GM12891 (cell line): ENCODE data around the gene TMEM89.

ENCODE experiments used
- DNase-seq: peaks from one replicate; pipeline ENCODE4 v3.0.0; 2011; ENCODE audit warnings: low spot score; ENCODE audit not compliant: insufficient read length
- FAIRE-seq: peaks from 2 replicates; lab custom pipeline; 2011; peaks lifted over from hg19 to GRCh38; lab: Jason Lieb, UNC
- PAX5 ChIP-seq: IDR thresholded peaks from 2 replicates; pipeline ENCODE4 v1.6.1; 2011; ENCODE audit warnings: low read length, moderate library complexity, mild to moderate bottlenecking; ENCODE audit not compliant: insufficient read depth, severe bottlenecking
- POLR2A ChIP-seq: IDR thresholded peaks from 2 replicates; pipeline ENCODE4 v1.6.1; 2011; ENCODE audit warnings: low read depth, low read length, control low read depth
- POLR2AphosphoS5 ChIP-seq: IDR thresholded peaks from 2 replicates; pipeline ENCODE4 v1.6.1; 2011; ENCODE audit warnings: low read depth, low read length, control low read depth
- POU2F2 ChIP-seq: IDR thresholded peaks from 2 replicates; pipeline ENCODE4 v1.6.1; 2011; ENCODE audit warnings: low read depth, mild to moderate bottlenecking, control low read depth, low read length, moderate library complexity
- SPI1 ChIP-seq: IDR thresholded peaks from 2 replicates; pipeline ENCODE4 v1.6.1; 2011; ENCODE audit warnings: low read depth, low read length, control low read depth
- TAF1 ChIP-seq: IDR thresholded peaks from 2 replicates; pipeline ENCODE4 v1.6.1; 2011; ENCODE audit warnings: low read depth, low read length, control low read depth

The TMEM89 gene

GRCh38 chr3:48576647-48577046 lies 44.9 kb downstream of the TMEM89 start:
- DNase-seq (no peak), FAIRE-seq (no peak)
- TF ChIP-seq POLR2AphosphoS5 (no peak), TAF1 (no peak), POU2F2 (no peak), SPI1 (no peak), PAX5 (no peak), POLR2A (no peak)

GRCh38 chr3:48575366-48575765 lies 46.2 kb downstream of the TMEM89 start:
- no peak for FAIRE-seq
- TF ChIP-seq SPI1 (no peak), POLR2AphosphoS5 (no peak), TAF1 (no peak), POU2F2 (no peak), POLR2A (no peak), PAX5 (no peak)
- no peak for DNase-seq

- DNase-seq (no peak), FAIRE-seq (no peak)
- no peak for TF ChIP-seq SPI1
- TF ChIP-seq POLR2AphosphoS5: no peak
- TF ChIP-seq POLR2A: no peak
- no peak for TF ChIP-seq POU2F2
- no peak for TF ChIP-seq TAF1
- no peak for TF ChIP-seq PAX5
Observed at GRCh38 chr3:48573973-48574585, 47.5 kb downstream of the TMEM89 start.

- DNase-seq (no peak), FAIRE-seq (no peak)
- TF ChIP-seq TAF1: no peak
- no peak for TF ChIP-seq PAX5
- TF ChIP-seq POU2F2: no peak
- no peak for TF ChIP-seq SPI1
- no peak for TF ChIP-seq POLR2A
Observed at GRCh38 chr3:48572517-48572916, 49.1 kb downstream of the TMEM89 start.

- no peak for FAIRE-seq
- TF ChIP-seq PAX5 (no peak), POLR2A (no peak), TAF1 (no peak), POU2F2 (no peak), SPI1 (no peak), POLR2AphosphoS5 (no peak)
- DNase-seq: no peak
Observed at GRCh38 chr3:48571938-48572337, 49.6 kb downstream of the TMEM89 start.
